Measurements from ENCODE around the gene GARIN5A.

GRCh38 chr19:50494186-50495019, 17.8 kb upstream of the GARIN5A start:
- TF ChIP-seq CTCF (IDR thresholded peaks at IDR 0.05) = no peak
- TF ChIP-seq POLR2A (IDR thresholded peaks at IDR 0.05) = no peak

All from adrenal gland (tissue), 5 donors.